ENCODE data around the gene ATRNL1.
A peak's percentile ranks its signal among the peaks of the same experiment; 100 is the strongest.

Gene ATRNL1

GRCh38 chr10:115851695-115852094 lies 758.5 kb downstream of the ATRNL1 start:
- TF ChIP-seq CTCF (conservative IDR thresholded peaks at IDR 0.05; ENCODE audit: low read length) = no peak
- no peak overlapping the region for H3K4me3 ChIP-seq (ENCODE audit: low read length)
- DNase-seq (ENCODE audit: low read depth) = no peak

GRCh38 chr10:115854740-115855435 lies 761.7 kb downstream of the ATRNL1 start:
- peak; percentile 23 for DNase-seq (ENCODE audit: low read depth)
- no peak overlapping the region for H3K4me3 ChIP-seq (ENCODE audit: low read length)
- TF ChIP-seq CTCF (conservative IDR thresholded peaks at IDR 0.05; ENCODE audit: low read length) = no peak

GRCh38 chr10:115856580-115856979 lies 763.4 kb downstream of the ATRNL1 start:
- H3K4me3 ChIP-seq (ENCODE audit: low read length) = no peak overlapping the region
- TF ChIP-seq CTCF (conservative IDR thresholded peaks at IDR 0.05; ENCODE audit: low read length) = no peak
- no peak for DNase-seq (ENCODE audit: low read depth)

- DNase-seq (ENCODE audit: low read depth) = peak; percentile 89
- no peak overlapping the region for H3K4me3 ChIP-seq (ENCODE audit: low read length)
- no peak for TF ChIP-seq CTCF (conservative IDR thresholded peaks at IDR 0.05; ENCODE audit: low read length)
Measured at GRCh38 chr10:115857856-115858255, 764.7 kb downstream of the ATRNL1 start.

- DNase-seq (ENCODE audit: low read depth) = no peak
- TF ChIP-seq CTCF (conservative IDR thresholded peaks at IDR 0.05; ENCODE audit: low read length) = no peak
- no peak overlapping the region for H3K4me3 ChIP-seq (ENCODE audit: low read length)
Measured at GRCh38 chr10:115860182-115861107, 767.3 kb downstream of the ATRNL1 start.

- peak; percentile 32 for DNase-seq (ENCODE audit: low read depth)
- TF ChIP-seq CTCF (conservative IDR thresholded peaks at IDR 0.05; ENCODE audit: low read length) = no peak
- no peak overlapping the region for H3K4me3 ChIP-seq (ENCODE audit: low read length)
Measured at GRCh38 chr10:115861455-115861854, 768.3 kb downstream of the ATRNL1 start.

All from AG10803 (cell line).